Ascending aorta (tissue), 2 donors: ENCODE results near the gene RTL1. TPM values are rescaled to one million over a fixed set of nuclear protein-coding genes. Genes with fewer than 3 reads are reported as not detected.

ENCODE experiments used
- DNase-seq, 2 donors: peaks; one replicate each; pipeline ENCODE4 v3.0.0-alpha.2; 2019; ENCODE audit warnings: low spot score in 2 of 2
- H3K27ac ChIP-seq, 2 donors: fragments of 200-600 bp; sonication (generic); one replicate each; pipeline ENCODE4 v1.5.1; 2016 to 2017; ENCODE audit warnings: mild to moderate bottlenecking in 1 of 2
- H3K27me3 ChIP-seq: fragments of 200-600 bp; sonication (generic); one replicate; pipeline ENCODE4 v1.5.1; 2017
- H3K36me3 ChIP-seq, 2 donors: fragments of 200-600 bp; sonication (generic); one replicate each; pipeline ENCODE4 v1.5.1; 2016
- H3K4me1 ChIP-seq, 2 donors: fragments of 200-600 bp; sonication (generic); one replicate each; pipeline ENCODE4 v1.5.1; 2016 to 2017; ENCODE audit warnings: mild to moderate bottlenecking in 1 of 2
- H3K4me3 ChIP-seq, 2 donors: fragments of 200-600 bp; sonication (generic); one replicate each; pipeline ENCODE4 v1.5.1; 2016 to 2017; ENCODE audit warnings: mild to moderate bottlenecking in 1 of 2
- H3K9me3 ChIP-seq, 2 donors: fragments of 200-600 bp; sonication (generic); one replicate each; pipeline ENCODE4 v1.5.1; 2016
- CTCF ChIP-seq, 3 experiments: fragments of 200-600 bp in 2 of 3; fragments of 450-650 bp in 1 of 3; sonication (generic) in 2 of 3; IDR thresholded peaks; one replicate each; pipeline ENCODE4 v1.5.1; 2016 to 2019; ENCODE audit warnings: antibody characterized with exemption in 3 of 3, mild to moderate bottlenecking in 1 of 3, moderate library complexity in 1 of 3
- intact Hi-C: fragments of 100-400 bp; cut with DNase I; formaldehyde crosslinking; loops from one replicate; pipeline ENCODE4 v1.15.1; 2023
- total RNA-seq: library from RNA; depleted of rRNA; stranded (reverse); fragments of >200 nt; gene quantifications from one replicate; pipeline ENCODE4 v1.1.0, GENCODE V29; 2016

The RTL1 gene
- total RNA-seq, 1 donor from 2014 or later, result not detected

- intact Hi-C loops, result no loop called here
- H3K4me3 ChIP-seq, result no peak overlapping the region
- DNase-seq, result peak in 1 of 2 donors; percentile 45
- H3K36me3 ChIP-seq, result no peaks in the 10 kb centered on the region
- no peaks in the 10 kb centered on the region for H3K27me3 ChIP-seq
- no peak overlapping the region for H3K27ac ChIP-seq
- H3K9me3 ChIP-seq, result no peaks in the 10 kb centered on the region
- H3K4me1 ChIP-seq, result no peaks in the 10 kb centered on the region
- no peak for TF ChIP-seq CTCF (IDR thresholded peaks at IDR 0.05)
These were observed 34.7 kb downstream of the RTL1 start for GRCh38 chr14:100868621-100869370.

- intact Hi-C loops, result no loop called here
- Histone ChIP-seq H3K9me3 (no peaks in the 10 kb centered on the region), H3K4me1 (no peaks in the 10 kb centered on the region), H3K27ac (no peak overlapping the region), H3K36me3 (no peaks in the 10 kb centered on the region), H3K4me3 (no peak overlapping the region), H3K27me3 (no peaks in the 10 kb centered on the region)
- DNase-seq, result peak in 1 of 2 donors; percentile 42
- TF ChIP-seq CTCF (IDR thresholded peaks at IDR 0.05), result no peak
These were observed 35.7 kb downstream of the RTL1 start for GRCh38 chr14:100867631-100868315.

- no peaks in the 10 kb centered on the region for H3K27me3 ChIP-seq
- TF ChIP-seq CTCF (IDR thresholded peaks at IDR 0.05), result no peak
- H3K9me3 ChIP-seq, result no peaks in the 10 kb centered on the region
- no peaks in the 10 kb centered on the region for H3K4me1 ChIP-seq
- H3K4me3 ChIP-seq, result no peak overlapping the region
- peak in 1 of 2 donors; percentile 35 for DNase-seq
- H3K27ac ChIP-seq, result no peak overlapping the region
- intact Hi-C loops, result no loop called here
- no peaks in the 10 kb centered on the region for H3K36me3 ChIP-seq
These were observed 36.6 kb downstream of the RTL1 start for GRCh38 chr14:100866666-100867630.

GRCh38 chr14:100865682-100866591 lies 37.6 kb downstream of the RTL1 start:
- peak in 1 of 2 donors; percentile 52 for DNase-seq
- H3K4me3 ChIP-seq, result no peak overlapping the region

More at GRCh38 chr14:100865682-100866591, 37.6 kb downstream of the RTL1 start:
- Histone ChIP-seq H3K4me1 (no peaks in the 10 kb centered on the region), H3K9me3 (no peaks in the 10 kb centered on the region), H3K36me3 (no peaks in the 10 kb centered on the region), H3K27ac (no peak overlapping the region), H3K27me3 (no peaks in the 10 kb centered on the region)
- intact Hi-C loops, result no loop called here
- no peak for TF ChIP-seq CTCF (IDR thresholded peaks at IDR 0.05)
